SIG-M5 treated with dmso at 0.1 percent for 504 hours (cell line): ENCODE results near the gene CHMP4B.

Experiments
- DNase-seq: peaks from one replicate; lab custom pipeline; 2025; ENCODE audit not compliant: unreplicated experiment; lab: John Stamatoyannopoulos, UW

The CHMP4B gene

GRCh38 chr20:33817411-33817810 is 6.3 kb downstream of the CHMP4B start:
- DNase-seq = no peak

- no peak for DNase-seq
These were observed 8.3 kb downstream of the CHMP4B start for GRCh38 chr20:33819456-33819855.

GRCh38 chr20:33820362-33820761 is 9.2 kb downstream of the CHMP4B start:
- no peak for DNase-seq

GRCh38 chr20:33821270-33821836 is 10.2 kb downstream of the CHMP4B start:
- DNase-seq = no peak

- DNase-seq = no peak
These were observed 11.3 kb downstream of the CHMP4B start for GRCh38 chr20:33822423-33822822.

GRCh38 chr20:33822991-33823390 is 11.8 kb downstream of the CHMP4B start:
- no peak for DNase-seq

- DNase-seq = no peak
These were observed 13.7 kb downstream of the CHMP4B start for GRCh38 chr20:33824852-33825251.

GRCh38 chr20:33825340-33826269 is 14.5 kb downstream of the CHMP4B start:
- DNase-seq = no peak

- DNase-seq = no peak
These were observed 15.2 kb downstream of the CHMP4B start for GRCh38 chr20:33826270-33826897.

- DNase-seq = no peak
These were observed 16.0 kb downstream of the CHMP4B start for GRCh38 chr20:33827109-33827508.

- DNase-seq = no peak
These were observed 16.6 kb downstream of the CHMP4B start for GRCh38 chr20:33827634-33828325.

GRCh38 chr20:33828326-33828844 is 17.2 kb downstream of the CHMP4B start:
- no peak for DNase-seq

GRCh38 chr20:33828967-33829560 is 17.9 kb downstream of the CHMP4B start:
- DNase-seq = no peak

- DNase-seq = no peak
These were observed 18.5 kb downstream of the CHMP4B start for GRCh38 chr20:33829636-33830035.

GRCh38 chr20:33830371-33830770 is 19.2 kb downstream of the CHMP4B start:
- no peak for DNase-seq

GRCh38 chr20:33832103-33832804 is 21.1 kb downstream of the CHMP4B start:
- no peak for DNase-seq

- DNase-seq = no peak
These were observed 22.2 kb downstream of the CHMP4B start for GRCh38 chr20:33833333-33833732.

- no peak for DNase-seq
These were observed 24.5 kb downstream of the CHMP4B start for GRCh38 chr20:33835615-33836172.

- no peak for DNase-seq
These were observed 25.1 kb downstream of the CHMP4B start for GRCh38 chr20:33836277-33836676.
